HUES64 (cell line): ENCODE data around the gene DPP10. TPM values are rescaled to one million over a fixed set of nuclear protein-coding genes. Genes with fewer than 3 reads are reported as not detected.
"Not testable (repeated sequence)": the region's sequence is repeated elsewhere in the genome, so short reads cannot be mapped to it uniquely, and the experiment has no call there.

Source experiments
- H3K27ac ChIP-seq: 2 replicates; pipeline ENCODE4 v1.7.0; 2013; ENCODE audit warnings: low read depth, low read length, inconsistent platforms
- H3K27me3 ChIP-seq: 2 replicates; pipeline ENCODE4 v1.6.1; 2013; ENCODE audit warnings: mild to moderate bottlenecking, low read length; ENCODE audit not compliant: insufficient read depth
- H3K36me3 ChIP-seq: 2 replicates; pipeline ENCODE4 v1.6.1; 2013; ENCODE audit warnings: mild to moderate bottlenecking, low read length; ENCODE audit not compliant: insufficient read depth
- H3K4me1 ChIP-seq: 2 replicates; pipeline ENCODE4 v1.6.1; 2013; ENCODE audit warnings: mild to moderate bottlenecking, low read length, moderate library complexity; ENCODE audit not compliant: insufficient read depth
- H3K4me3 ChIP-seq: 2 replicates; pipeline ENCODE4 v1.5.1; 2013; ENCODE audit warnings: mild to moderate bottlenecking, low read length, moderate library complexity
- H3K9ac ChIP-seq: 2 replicates; pipeline ENCODE4 v1.6.1; 2013; ENCODE audit warnings: mild to moderate bottlenecking, low read depth, low read length
- H3K9me3 ChIP-seq: 2 replicates; pipeline ENCODE4 v1.6.1; 2013; ENCODE audit warnings: low read depth, low read length; ENCODE audit not compliant: insufficient read depth
- WGBS: fragments of 150-250, 120-280 bp; methylation state at CpG from one replicate; pipeline ENCODE4 v1.1.7; 2013; ENCODE audit warnings: missing lambda C conversion rate; 5-methylcytosine and 5-hydroxymethylcytosine counted together
- polyA plus RNA-seq, 2 experiments: library from polyadenylated mRNA; stranded (reverse); fragments of 50-300 nt; gene quantifications; one replicate each; pipeline ENCODE4 v1.2.3, GENCODE V29; 2013

The DPP10 gene
- 5.6 TPM for polyA plus RNA-seq (2013, experiment 1 of 2)
- polyA plus RNA-seq (2013, experiment 2 of 2) = 6.4 TPM

DNA sequence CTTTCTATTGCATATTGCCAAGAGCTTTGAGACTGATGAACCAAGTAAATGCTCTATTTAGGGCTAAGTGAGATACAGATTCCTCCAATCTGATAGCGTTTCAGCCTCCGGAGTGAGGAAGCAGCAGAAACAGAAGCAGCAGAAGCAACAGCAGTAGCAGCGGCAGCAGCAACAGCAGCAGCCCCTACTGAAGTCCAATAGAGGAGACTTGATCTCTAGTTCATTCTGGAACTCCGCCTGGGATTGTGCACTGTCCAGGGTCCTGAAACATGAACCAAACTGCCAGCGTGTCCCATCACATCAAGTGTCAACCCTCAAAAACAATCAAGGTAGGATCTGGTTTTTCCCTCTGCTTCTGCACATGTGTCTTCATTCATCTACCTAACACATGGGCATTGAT lies at the start of gene DPP10:
TSS of gene DPP10 (plus strand) at position 132 of the 400 bp plus-strand sequence.
- WGBS = 11% methylated on average over 5 of the region's 5 CpGs
- Histone ChIP-seq H3K27ac (no peak within 1 kb of the TSS), H3K9me3 (no peaks in the 10 kb centered on the region), H3K27me3 (no peaks in the 10 kb centered on the region), H3K4me1 (peaks cover 5% of the 10 kb centered on the region; the same call in 1 of the 2 replicates), H3K9ac (no peak within 1 kb of the TSS), H3K36me3 (no peaks in the 10 kb centered on the region), H3K4me3 (no peak within 1 kb of the TSS)

DNA sequence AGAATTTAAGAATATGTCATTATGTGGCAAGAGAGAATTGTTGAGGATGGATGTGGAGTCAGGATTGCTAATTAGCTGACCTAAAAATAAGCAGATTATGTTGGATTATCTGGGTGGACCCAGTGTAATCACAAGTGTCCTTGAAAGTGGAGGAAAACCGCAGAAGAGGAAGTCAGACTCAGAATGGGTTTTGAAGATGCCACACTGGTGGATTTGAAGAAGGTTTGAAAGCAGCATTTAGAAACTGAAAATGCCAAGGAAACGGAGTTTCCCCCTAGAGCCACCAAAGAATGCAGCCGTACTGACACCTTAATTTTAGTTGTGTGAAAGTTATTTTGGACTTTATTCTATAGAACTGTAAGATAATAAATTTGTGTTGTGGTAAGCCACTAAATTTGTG lies 41.6 kb upstream of the DPP10 start:
- Histone ChIP-seq H3K36me3 (no peaks in the 10 kb centered on the region), H3K4me3 (no peak overlapping the region), H3K9me3 (no peaks in the 10 kb centered on the region), H3K4me1 (no peaks in the 10 kb centered on the region), H3K9ac (no peak overlapping the region), H3K27me3 (no peaks in the 10 kb centered on the region), H3K27ac (no peak overlapping the region)
- 94% methylated on average over 3 of the region's 3 CpGs for WGBS

DNA sequence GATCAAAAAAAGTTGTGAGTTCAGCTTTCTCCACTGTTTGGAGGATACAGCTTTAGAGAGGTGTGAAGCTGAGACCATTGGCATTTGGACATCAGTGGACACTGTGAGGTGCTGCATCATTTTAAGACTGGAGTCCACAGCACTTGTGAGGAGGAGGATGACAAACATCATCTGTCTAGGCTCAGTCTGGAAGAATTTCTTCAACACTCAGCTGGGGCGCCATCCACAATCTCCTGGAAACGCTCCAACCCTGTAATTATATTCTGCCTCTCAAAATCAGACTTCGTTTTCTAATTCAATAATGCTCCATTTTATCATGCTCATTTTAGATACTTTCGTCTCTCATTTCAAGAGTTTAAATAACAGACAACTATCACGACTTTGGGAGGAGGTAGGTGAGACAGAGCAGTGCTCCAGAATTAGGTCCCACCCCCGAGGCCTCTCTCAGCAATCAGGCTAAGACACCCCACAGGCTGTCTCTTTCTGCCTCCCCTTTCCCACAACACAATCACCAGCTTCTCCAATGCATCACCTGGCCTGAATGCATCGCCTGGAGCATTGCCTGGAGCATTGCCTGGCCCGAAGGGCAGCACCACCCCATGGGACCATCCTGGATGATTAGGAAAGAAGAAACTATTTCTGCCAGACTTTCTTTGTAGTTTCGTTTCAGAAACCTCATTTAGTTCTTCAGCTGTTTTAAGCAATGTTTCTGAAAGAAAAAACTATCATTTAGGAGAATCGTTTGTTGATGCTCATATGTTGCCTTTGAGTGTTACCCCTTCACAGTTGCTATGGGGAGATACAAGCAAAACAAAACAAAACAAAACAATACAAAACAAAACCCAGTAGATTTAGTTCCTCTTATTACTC lies 37.0 kb upstream of the DPP10 start:
- WGBS = 89% methylated on average over 10 of the region's 10 CpGs
- 0 out of 2 replicates have a peak, but pooled peaks cover 2% of the 10 kb centered on the region for H3K9me3 ChIP-seq

DNA sequence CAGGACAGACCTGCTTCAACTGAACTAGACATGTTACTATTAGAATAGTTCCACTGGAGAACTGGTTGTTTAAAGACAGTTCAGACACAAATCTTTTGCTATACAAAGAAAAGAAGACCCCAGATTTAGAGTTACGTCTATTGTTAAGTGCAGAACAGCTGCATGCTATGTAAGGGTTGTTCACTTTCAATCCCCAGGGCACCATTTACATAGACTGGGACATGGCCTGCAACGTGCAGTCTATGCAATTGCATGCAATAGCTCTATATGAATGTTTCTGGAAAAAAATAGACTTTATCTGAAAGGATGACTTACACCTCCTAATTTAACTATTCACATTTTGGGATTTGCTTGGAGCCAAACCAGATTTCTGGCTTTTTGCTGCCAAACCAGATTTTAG lies 36.1 kb upstream of the DPP10 start:
- Histone ChIP-seq H3K36me3 (no peaks in the 10 kb centered on the region), H3K27ac (no peak overlapping the region), H3K4me1 (no peaks in the 10 kb centered on the region), H3K4me3 (no peak overlapping the region), H3K27me3 (no peaks in the 10 kb centered on the region), H3K9me3 (0 out of 2 replicates have a peak, but pooled peaks cover 2% of the 10 kb centered on the region), H3K9ac (no peak overlapping the region)
- WGBS = 100% methylated on average over 2 of the region's 2 CpGs

More for the DNA sequence above, 37.0 kb upstream of the DPP10 start:
- Histone ChIP-seq H3K9ac (no peak overlapping the region), H3K27ac (no peak overlapping the region), H3K4me3 (no peak overlapping the region), H3K27me3 (no peaks in the 10 kb centered on the region), H3K36me3 (no peaks in the 10 kb centered on the region), H3K4me1 (no peaks in the 10 kb centered on the region)

DNA sequence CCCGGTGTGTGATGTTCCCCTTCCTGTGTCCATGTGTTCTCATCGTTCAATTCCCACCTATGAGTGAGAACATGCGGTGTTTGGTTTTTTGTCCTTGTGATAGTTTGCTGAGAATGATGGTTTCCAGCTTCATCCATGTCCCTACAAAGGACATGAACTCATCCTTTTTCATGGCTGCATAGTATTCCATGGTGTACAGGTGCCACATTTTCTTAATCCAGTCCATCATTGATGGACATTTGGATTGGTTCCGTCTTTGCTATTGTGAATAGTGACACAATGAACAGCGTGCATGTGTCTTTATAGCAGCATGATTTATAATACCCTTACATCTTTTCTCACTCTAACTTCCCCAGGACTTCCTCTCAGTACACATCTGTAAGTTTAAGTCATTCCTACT lies 35.1 kb upstream of the DPP10 start:
- H3K9ac ChIP-seq, H3K27me3 ChIP-seq, H3K4me1 ChIP-seq, H3K27ac ChIP-seq, H3K9me3 ChIP-seq, H3K36me3 ChIP-seq, H3K4me3 ChIP-seq: not testable (repeated sequence)
- WGBS = 96% methylated on average over 2 of the region's 5 CpGs

DNA sequence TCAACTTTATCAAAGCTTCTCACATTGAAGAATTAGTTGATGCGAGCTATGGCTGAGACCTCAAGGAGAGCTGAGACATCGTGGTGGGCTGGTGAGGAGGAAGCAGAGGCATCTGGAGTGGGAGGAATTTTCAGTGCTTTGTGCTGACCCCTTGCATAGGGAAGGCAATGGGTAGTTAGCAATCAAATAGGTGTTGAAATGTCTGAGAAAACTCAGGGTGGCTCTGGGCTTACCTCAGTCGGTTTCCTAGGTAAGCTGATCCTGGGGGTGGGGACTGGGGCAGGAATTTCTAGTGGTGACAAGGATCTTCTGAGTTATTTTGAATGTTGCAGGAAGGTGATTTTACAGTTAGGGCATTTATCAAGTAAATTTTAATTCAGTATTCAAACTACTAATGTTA lies 20.7 kb upstream of the DPP10 start:
- H3K27me3 ChIP-seq = no peaks in the 10 kb centered on the region
- WGBS = 49% methylated on average over 3 of the region's 3 CpGs
- H3K9me3 ChIP-seq = no peaks in the 10 kb centered on the region
- no peak overlapping the region for H3K9ac ChIP-seq
- no peaks in the 10 kb centered on the region for H3K36me3 ChIP-seq
- H3K4me3 ChIP-seq = no peak overlapping the region
- no peak overlapping the region for H3K27ac ChIP-seq
- H3K4me1 ChIP-seq = peaks cover 4% of the 10 kb centered on the region

DNA sequence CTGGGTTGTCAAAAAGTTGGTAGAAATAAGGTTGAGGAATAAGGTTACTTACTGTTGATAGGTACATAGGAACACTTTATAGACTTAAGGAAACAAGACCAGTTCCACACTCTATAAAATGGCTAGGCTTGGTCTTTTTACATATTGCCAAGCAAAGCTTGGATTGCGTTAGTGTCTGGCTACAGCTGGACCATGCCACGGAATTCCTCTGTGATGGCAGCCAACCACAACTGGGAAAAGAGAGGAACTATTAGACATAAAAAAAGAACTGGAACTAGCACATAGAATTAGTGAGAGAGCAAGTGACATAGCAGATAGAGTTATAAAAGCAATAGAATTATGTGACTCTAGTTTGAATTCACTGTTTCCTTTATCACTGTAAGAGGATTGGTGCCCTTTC lies 17.7 kb upstream of the DPP10 start:
- 93% methylated on average over 2 of the region's 2 CpGs for WGBS
- H3K9me3 ChIP-seq = no peaks in the 10 kb centered on the region
- peaks cover 4% of the 10 kb centered on the region for H3K4me1 ChIP-seq

DNA sequence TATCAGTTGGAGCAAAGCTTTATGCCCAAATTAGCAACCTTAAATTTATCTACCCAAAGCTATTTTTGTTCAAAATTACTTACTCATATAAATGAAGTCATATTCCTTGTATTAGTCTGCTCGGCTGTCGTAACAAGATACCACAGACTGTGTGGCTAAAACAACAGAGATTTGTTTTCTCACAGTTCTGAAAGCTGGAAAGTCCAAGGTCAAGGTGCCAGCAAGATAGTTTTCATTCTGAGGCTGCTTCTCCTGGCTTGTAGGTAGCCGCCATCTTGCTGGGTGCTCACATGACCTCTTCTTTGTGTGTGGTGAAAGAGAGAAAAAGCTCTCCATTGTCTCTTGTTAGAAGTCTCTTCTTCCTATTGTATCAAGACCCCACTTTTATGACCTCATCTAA lies 15.7 kb upstream of the DPP10 start:
- Histone ChIP-seq H3K27me3 (no peaks in the 10 kb centered on the region), H3K27ac (no peak overlapping the region), H3K4me1 (no peaks in the 10 kb centered on the region), H3K36me3 (no peaks in the 10 kb centered on the region), H3K9ac (no peak overlapping the region), H3K9me3 (no peaks in the 10 kb centered on the region), H3K4me3 (no peak overlapping the region)
- 95% methylated on average over 3 of the region's 3 CpGs for WGBS

More for the DNA sequence above, 17.7 kb upstream of the DPP10 start:
- Histone ChIP-seq H3K36me3 (no peaks in the 10 kb centered on the region), H3K4me3 (no peak overlapping the region), H3K27ac (no peak overlapping the region), H3K27me3 (no peaks in the 10 kb centered on the region), H3K9ac (no peak overlapping the region)

DNA sequence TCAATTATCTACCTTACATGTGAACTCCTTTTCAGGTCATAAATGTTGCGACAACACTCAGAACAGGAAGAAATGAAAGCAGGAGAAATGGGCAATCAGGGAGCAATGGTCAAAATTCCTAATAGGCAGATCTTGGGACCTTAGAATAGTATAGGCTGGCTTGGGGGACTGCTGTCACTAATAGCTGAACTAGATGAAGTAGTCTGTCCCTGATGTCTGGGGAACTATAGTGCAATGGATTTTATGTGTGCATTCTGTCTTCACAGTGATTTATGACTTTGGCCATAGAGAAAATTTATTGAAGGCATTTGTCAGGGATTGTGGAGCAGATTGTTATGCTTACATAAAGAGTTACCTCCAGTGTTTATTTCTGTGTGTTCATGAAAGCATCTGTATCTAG lies 6.1 kb upstream of the DPP10 start:
- Histone ChIP-seq H3K36me3 (no peaks in the 10 kb centered on the region), H3K9ac (no peak overlapping the region), H3K4me1 (no peaks in the 10 kb centered on the region), H3K27me3 (no peaks in the 10 kb centered on the region), H3K27ac (no peak overlapping the region), H3K4me3 (no peak overlapping the region), H3K9me3 (no peaks in the 10 kb centered on the region)
- WGBS = 97% methylated on average over 1 of the region's 1 CpG

DNA sequence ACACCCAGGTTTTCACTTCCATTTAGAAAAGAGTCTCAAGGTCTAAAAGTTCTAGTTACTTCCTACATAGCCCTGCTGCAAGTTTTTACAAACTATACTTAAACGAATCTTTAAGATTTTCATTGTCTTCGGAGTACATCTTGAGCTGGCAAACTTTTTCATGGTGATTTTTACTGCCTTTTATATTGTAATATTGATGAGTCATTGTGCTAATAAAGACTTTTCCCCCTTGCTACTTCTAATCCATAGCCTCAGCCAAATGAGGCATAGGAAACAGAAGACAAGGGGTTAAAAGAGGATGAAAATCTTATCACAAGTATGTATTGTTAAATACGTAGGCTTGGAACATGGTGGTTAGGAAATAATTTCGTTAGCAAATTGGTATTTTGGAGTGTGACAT lies 4.1 kb downstream of the DPP10 start:
- H3K36me3 ChIP-seq = no peaks in the 10 kb centered on the region
- no peak overlapping the region for H3K4me3 ChIP-seq
- H3K27ac ChIP-seq = no peak overlapping the region
- no peaks in the 10 kb centered on the region for H3K9me3 ChIP-seq
- H3K9ac ChIP-seq = no peak overlapping the region
- no peaks in the 10 kb centered on the region for H3K27me3 ChIP-seq
- WGBS = 82% methylated on average over 4 of the region's 4 CpGs
- H3K4me1 ChIP-seq = peaks cover 24% of the 10 kb centered on the region

DNA sequence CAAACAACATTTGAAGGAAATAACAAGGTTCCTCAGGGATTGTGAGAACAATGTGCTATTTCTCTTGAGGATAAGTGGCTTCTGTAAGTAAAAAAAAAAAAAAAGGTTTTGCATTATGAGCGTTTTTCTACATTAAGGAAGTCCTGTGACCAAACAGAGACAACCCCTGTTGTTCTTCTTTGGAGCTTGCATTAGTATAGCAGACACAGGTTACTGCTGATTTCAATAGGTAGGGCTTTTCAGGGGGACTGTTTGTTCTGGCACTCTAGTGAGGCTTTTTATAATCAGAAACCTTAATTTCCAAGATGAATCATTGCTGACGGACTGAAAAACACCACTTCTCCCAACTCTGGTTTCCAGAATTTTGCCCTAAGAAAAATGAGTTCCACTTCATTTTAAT lies 8.2 kb downstream of the DPP10 start:
- no peaks in the 10 kb centered on the region for H3K27me3 ChIP-seq
- H3K9ac ChIP-seq = no peak overlapping the region
- 22% methylated on average over 1 of the region's 2 CpGs for WGBS

More for the DNA sequence above, 8.2 kb downstream of the DPP10 start:
- H3K9me3 ChIP-seq = no peaks in the 10 kb centered on the region
- no peaks in the 10 kb centered on the region for H3K36me3 ChIP-seq
- H3K27ac ChIP-seq = no peak overlapping the region
- H3K4me1 ChIP-seq = peaks cover 24% of the 10 kb centered on the region
- no peak overlapping the region for H3K4me3 ChIP-seq
